Liver (tissue), 3 donors: ENCODE results near the gene MTFR1L.

Source experiments
- EGR1 ChIP-seq, 2 donors: IDR thresholded peaks; 2 replicates each; pipeline ENCODE4 v1.6.1; 2016 to 2018; ENCODE audit warnings: antibody characterized with exemption in 2 of 2, low read depth in 2 of 2
- FOXA1 ChIP-seq: IDR thresholded peaks from 2 replicates; pipeline ENCODE4 v1.6.1; 2016; ENCODE audit warnings: antibody characterized with exemption
- RAD21 ChIP-seq, 2 donors: IDR thresholded peaks; 2 replicates each; pipeline ENCODE4 v1.6.1; 2016; ENCODE audit warnings: antibody characterized with exemption in 2 of 2, mild to moderate bottlenecking in 2 of 2
- SP1 ChIP-seq: IDR thresholded peaks from 2 replicates; pipeline ENCODE4 v1.6.1; 2018; ENCODE audit warnings: antibody characterized with exemption, mild to moderate bottlenecking
- TAF1 ChIP-seq: conservative IDR thresholded peaks from 2 replicates; pipeline ENCODE4 v1.6.1; 2016; ENCODE audit warnings: antibody characterized with exemption, mild to moderate bottlenecking
- YY1 ChIP-seq: IDR thresholded peaks from 2 replicates; pipeline ENCODE4 v1.6.1; 2016; ENCODE audit warnings: antibody characterized with exemption, mild to moderate bottlenecking
- TF ChIP-seq, protein P1 (sequence below): fragments of 150-350 bp; IDR thresholded peaks from 2 replicates; pipeline ENCODE4 v1.5.1; 2017; ENCODE audit warnings: improper control_type of control experiment, low read depth, low read length; ENCODE audit not compliant: missing input control
- TF ChIP-seq, protein P2 (sequence below): IDR thresholded peaks from 2 replicates; pipeline ENCODE4 v1.6.1; 2016; ENCODE audit warnings: antibody characterized with exemption
- TF ChIP-seq, protein P3 (sequence below): IDR thresholded peaks from 2 replicates; pipeline ENCODE4 v1.6.1; 2016; ENCODE audit warnings: antibody characterized with exemption
- TF ChIP-seq, protein P4 (sequence below): IDR thresholded peaks from 2 replicates; pipeline ENCODE4 v1.6.1; 2016; ENCODE audit warnings: antibody characterized with exemption, mild to moderate bottlenecking
- TF ChIP-seq, protein P5 (sequence below): IDR thresholded peaks from 2 replicates; pipeline ENCODE4 v1.6.1; 2016; ENCODE audit warnings: antibody characterized with exemption
- donor health status: healthy.
- donor health status: healthy.

DNA sequence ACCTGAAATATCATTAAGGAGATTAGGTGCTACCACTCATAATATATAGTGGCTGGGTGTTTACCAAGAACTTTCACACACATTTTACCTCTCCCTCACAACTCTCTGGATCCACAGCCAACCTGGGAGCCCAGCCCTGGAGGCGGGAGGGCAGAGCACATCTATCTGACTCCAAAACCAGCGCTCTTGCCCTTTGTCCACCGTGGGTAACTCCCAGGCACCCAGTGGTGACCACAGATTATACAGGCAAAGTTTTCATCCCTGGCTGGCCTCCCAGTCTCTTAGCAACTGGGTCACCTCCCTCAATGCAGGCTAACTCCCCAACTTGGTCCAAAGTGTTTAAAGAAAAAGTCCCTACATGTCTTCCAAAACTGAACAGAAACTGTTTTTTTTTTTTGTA is 53.4 kb downstream of the MTFR1L start:
- TF ChIP-seq EGR1 (IDR thresholded peaks at IDR 0.05; ENCODE audit: low read depth in 2 of 2) (peak in 1 of 2 donors; percentile 43), YY1 (peak; percentile 65), RAD21 (IDR thresholded peaks at IDR 0.05) (peak; percentile 44 to 66), TAF1 (no peak), FOXA1 (peak; percentile 21), SP1 (peak; percentile 88)
- TF ChIP-seq, protein P1, sequence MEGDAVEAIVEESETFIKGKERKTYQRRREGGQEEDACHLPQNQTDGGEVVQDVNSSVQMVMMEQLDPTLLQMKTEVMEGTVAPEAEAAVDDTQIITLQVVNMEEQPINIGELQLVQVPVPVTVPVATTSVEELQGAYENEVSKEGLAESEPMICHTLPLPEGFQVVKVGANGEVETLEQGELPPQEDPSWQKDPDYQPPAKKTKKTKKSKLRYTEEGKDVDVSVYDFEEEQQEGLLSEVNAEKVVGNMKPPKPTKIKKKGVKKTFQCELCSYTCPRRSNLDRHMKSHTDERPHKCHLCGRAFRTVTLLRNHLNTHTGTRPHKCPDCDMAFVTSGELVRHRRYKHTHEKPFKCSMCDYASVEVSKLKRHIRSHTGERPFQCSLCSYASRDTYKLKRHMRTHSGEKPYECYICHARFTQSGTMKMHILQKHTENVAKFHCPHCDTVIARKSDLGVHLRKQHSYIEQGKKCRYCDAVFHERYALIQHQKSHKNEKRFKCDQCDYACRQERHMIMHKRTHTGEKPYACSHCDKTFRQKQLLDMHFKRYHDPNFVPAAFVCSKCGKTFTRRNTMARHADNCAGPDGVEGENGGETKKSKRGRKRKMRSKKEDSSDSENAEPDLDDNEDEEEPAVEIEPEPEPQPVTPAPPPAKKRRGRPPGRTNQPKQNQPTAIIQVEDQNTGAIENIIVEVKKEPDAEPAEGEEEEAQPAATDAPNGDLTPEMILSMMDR: peak; percentile 43
- TF ChIP-seq, protein P2, sequence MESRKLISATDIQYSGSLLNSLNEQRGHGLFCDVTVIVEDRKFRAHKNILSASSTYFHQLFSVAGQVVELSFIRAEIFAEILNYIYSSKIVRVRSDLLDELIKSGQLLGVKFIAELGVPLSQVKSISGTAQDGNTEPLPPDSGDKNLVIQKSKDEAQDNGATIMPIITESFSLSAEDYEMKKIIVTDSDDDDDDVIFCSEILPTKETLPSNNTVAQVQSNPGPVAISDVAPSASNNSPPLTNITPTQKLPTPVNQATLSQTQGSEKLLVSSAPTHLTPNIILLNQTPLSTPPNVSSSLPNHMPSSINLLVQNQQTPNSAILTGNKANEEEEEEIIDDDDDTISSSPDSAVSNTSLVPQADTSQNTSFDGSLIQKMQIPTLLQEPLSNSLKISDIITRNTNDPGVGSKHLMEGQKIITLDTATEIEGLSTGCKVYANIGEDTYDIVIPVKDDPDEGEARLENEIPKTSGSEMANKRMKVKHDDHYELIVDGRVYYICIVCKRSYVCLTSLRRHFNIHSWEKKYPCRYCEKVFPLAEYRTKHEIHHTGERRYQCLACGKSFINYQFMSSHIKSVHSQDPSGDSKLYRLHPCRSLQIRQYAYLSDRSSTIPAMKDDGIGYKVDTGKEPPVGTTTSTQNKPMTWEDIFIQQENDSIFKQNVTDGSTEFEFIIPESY: peak; percentile 58
- TF ChIP-seq, protein P3, sequence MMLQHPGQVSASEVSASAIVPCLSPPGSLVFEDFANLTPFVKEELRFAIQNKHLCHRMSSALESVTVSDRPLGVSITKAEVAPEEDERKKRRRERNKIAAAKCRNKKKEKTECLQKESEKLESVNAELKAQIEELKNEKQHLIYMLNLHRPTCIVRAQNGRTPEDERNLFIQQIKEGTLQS: no peak
- TF ChIP-seq, protein P4, sequence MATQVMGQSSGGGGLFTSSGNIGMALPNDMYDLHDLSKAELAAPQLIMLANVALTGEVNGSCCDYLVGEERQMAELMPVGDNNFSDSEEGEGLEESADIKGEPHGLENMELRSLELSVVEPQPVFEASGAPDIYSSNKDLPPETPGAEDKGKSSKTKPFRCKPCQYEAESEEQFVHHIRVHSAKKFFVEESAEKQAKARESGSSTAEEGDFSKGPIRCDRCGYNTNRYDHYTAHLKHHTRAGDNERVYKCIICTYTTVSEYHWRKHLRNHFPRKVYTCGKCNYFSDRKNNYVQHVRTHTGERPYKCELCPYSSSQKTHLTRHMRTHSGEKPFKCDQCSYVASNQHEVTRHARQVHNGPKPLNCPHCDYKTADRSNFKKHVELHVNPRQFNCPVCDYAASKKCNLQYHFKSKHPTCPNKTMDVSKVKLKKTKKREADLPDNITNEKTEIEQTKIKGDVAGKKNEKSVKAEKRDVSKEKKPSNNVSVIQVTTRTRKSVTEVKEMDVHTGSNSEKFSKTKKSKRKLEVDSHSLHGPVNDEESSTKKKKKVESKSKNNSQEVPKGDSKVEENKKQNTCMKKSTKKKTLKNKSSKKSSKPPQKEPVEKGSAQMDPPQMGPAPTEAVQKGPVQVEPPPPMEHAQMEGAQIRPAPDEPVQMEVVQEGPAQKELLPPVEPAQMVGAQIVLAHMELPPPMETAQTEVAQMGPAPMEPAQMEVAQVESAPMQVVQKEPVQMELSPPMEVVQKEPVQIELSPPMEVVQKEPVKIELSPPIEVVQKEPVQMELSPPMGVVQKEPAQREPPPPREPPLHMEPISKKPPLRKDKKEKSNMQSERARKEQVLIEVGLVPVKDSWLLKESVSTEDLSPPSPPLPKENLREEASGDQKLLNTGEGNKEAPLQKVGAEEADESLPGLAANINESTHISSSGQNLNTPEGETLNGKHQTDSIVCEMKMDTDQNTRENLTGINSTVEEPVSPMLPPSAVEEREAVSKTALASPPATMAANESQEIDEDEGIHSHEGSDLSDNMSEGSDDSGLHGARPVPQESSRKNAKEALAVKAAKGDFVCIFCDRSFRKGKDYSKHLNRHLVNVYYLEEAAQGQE: peak; percentile 55
- TF ChIP-seq, protein P5, sequence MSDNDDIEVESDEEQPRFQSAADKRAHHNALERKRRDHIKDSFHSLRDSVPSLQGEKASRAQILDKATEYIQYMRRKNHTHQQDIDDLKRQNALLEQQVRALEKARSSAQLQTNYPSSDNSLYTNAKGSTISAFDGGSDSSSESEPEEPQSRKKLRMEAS: peak; percentile 56
